NT2/D1 (cell line): ENCODE data around the gene NEUROD4.

Experiments
- SUZ12 ChIP-seq: IDR thresholded peaks from 2 replicates; pipeline ENCODE4 v1.6.1; 2011; ENCODE audit not compliant: insufficient read length, insufficient read depth; ENCODE audit errors: extremely low read depth
- YY1 ChIP-seq: IDR thresholded peaks from 2 replicates; pipeline ENCODE4 v1.6.1; 2011; ENCODE audit not compliant: insufficient read length, insufficient read depth
- ZNF274 ChIP-seq: IDR thresholded peaks from 2 replicates; pipeline ENCODE4 v1.6.1; 2011; ENCODE audit warnings: mild to moderate bottlenecking, low read depth, low read length

GRCh38 chr12:54983536-54984101 lies 36.2 kb upstream of the NEUROD4 start:
- no peak for TF ChIP-seq ZNF274
- no peak for TF ChIP-seq SUZ12
- TF ChIP-seq YY1, result no peak
